ENCODE data around the gene RELN.

GRCh38 chr7:103666326-103666725, 323.1 kb downstream of the RELN start:
- no peak for TF ChIP-seq POLR2A (IDR thresholded peaks at IDR 0.05)
- TF ChIP-seq CTCF (IDR thresholded peaks at IDR 0.05): no peak
